Naive thymus-derived CD4-positive, alpha-beta T cell (primary cell): ENCODE measurements around the gene MAML2. TPM values are rescaled to one million over a fixed set of nuclear protein-coding genes. Genes with fewer than 3 reads are reported as not detected.

ENCODE experiments used
- ATAC-seq: fragments of 150-1000 bp; cut with Tn5 transposase; 2 replicates; pipeline ENCODE4 v1.10.0; 2021; ENCODE audit warnings: mild to moderate bottlenecking, moderate library complexity
- CTCF ChIA-PET: fragments of 350-600 bp; sonication (Branson Sonifier 250); formaldehyde crosslinking; loops from one replicate; lab custom pipeline; 2021; ENCODE audit warnings: antibody characterized with exemption; lab: Charles Lee
- POLR2A ChIA-PET: fragments of 350-600 bp; sonication (Branson Sonifier 250); formaldehyde crosslinking; loops from one replicate; lab custom pipeline; 2021; ENCODE audit warnings: antibody characterized with exemption, inconsistent platforms; lab: Charles Lee
- DNase-seq, 9 donors: peaks; one replicate each; pipeline versions ENCODE4 v3.0.0 to v3.0.0-alpha.2; 2020 to 2022; ENCODE audit warnings: mixed read lengths in 1 of 9
- H3K27ac ChIP-seq: one replicate; pipeline ENCODE4 v1.7.0; 2013; ENCODE audit warnings: mild to moderate bottlenecking, low read depth, low read length, moderate library complexity
- H3K27me3 ChIP-seq, 2 donors: one replicate each; pipeline ENCODE4 v1.7.0; 2013; ENCODE audit warnings: low read length in 2 of 2, mild to moderate bottlenecking in 2 of 2, moderate library complexity in 2 of 2; ENCODE audit not compliant: control insufficient read depth in 2 of 2, insufficient read depth in 2 of 2
- H3K36me3 ChIP-seq, 3 experiments: 1 replicate in 2 of 3; 2 replicates in 1 of 3; pipeline ENCODE4 v1.7.0; 2013; ENCODE audit warnings: low read length in 3 of 3, mild to moderate bottlenecking in 3 of 3, moderate library complexity in 1 of 3; ENCODE audit not compliant: insufficient read depth in 3 of 3, control insufficient read depth in 2 of 3
- H3K4me1 ChIP-seq, 2 donors: one replicate each; pipeline ENCODE4 v1.7.0; 2013; ENCODE audit warnings: low read length in 2 of 2, mild to moderate bottlenecking in 2 of 2, moderate library complexity in 1 of 2; ENCODE audit not compliant: control insufficient read depth in 2 of 2, insufficient read depth in 2 of 2
- H3K4me3 ChIP-seq: 2 replicates; pipeline ENCODE4 v1.7.0; 2013; ENCODE audit warnings: mild to moderate bottlenecking, low read length
- H3K9me3 ChIP-seq, 3 experiments: 1 replicate in 2 of 3; 2 replicates in 1 of 3; pipeline ENCODE4 v1.7.0; 2013; ENCODE audit warnings: low read length in 3 of 3; ENCODE audit not compliant: control insufficient read depth in 2 of 3
- H3K27ac Mint-ChIP-seq, 9 donors: one replicate each; pipeline ENCODE4 v1.8.0; 2020 to 2022; ENCODE audit warnings: mixed read lengths in 9 of 9, mild to moderate bottlenecking in 8 of 9, moderate library complexity in 5 of 9, inconsistent platforms in 2 of 9
- H3K27me3 Mint-ChIP-seq, 5 donors: one replicate each; pipeline ENCODE4 v1.8.0; 2021 to 2022; ENCODE audit warnings: mixed read lengths in 5 of 5, mild to moderate bottlenecking in 1 of 5
- H3K36me3 Mint-ChIP-seq, 5 donors: one replicate each; pipeline ENCODE4 v1.8.0; 2020 to 2022; ENCODE audit warnings: mixed read lengths in 5 of 5, mild to moderate bottlenecking in 3 of 5, inconsistent platforms in 1 of 5
- H3K4me1 Mint-ChIP-seq, 7 donors: one replicate each; pipeline ENCODE4 v1.8.0; 2020 to 2022; ENCODE audit warnings: mixed read lengths in 7 of 7, mild to moderate bottlenecking in 3 of 7, inconsistent platforms in 1 of 7
- H3K4me3 Mint-ChIP-seq, 10 donors: one replicate each; pipeline ENCODE4 v1.8.0; 2020 to 2022; ENCODE audit warnings: mild to moderate bottlenecking in 10 of 10, mixed read lengths in 10 of 10, moderate library complexity in 6 of 10, inconsistent platforms in 2 of 10
- H3K9me3 Mint-ChIP-seq, 11 donors: one replicate each; pipeline ENCODE4 v1.8.0; 2020 to 2022; ENCODE audit warnings: mixed read lengths in 11 of 11, mild to moderate bottlenecking in 4 of 11, inconsistent platforms in 1 of 11, moderate library complexity in 1 of 11
- intact Hi-C, 2 donors: fragments of 100-400 bp; cut with micrococcal nuclease; formaldehyde crosslinking; loops; one replicate each; pipeline ENCODE4 v1.15.1; 2023
- polyA plus RNA-seq, 2 donors: library from polyadenylated mRNA; unstranded; fragments of 300-500 nt; fragmentation: Illumina TruSeq; gene quantifications; one replicate each; pipeline ENCODE4 v1.2.3, GENCODE V29; 2021
- total RNA-seq, 6 experiments: library from RNA in 5 of 6; stranded (reverse) in 5 of 6; gene quantifications; 1 replicate in 5 of 6; 2 replicates in 1 of 6; pipeline ENCODE4 v1.2.3 and lab custom pipeline; 2021 to 2026

MAML2 gene
- total and polyA plus RNA-seq, 7 experiments from 2014 or later = 12.6 to 81.3 (median 52.5) TPM

DNA sequence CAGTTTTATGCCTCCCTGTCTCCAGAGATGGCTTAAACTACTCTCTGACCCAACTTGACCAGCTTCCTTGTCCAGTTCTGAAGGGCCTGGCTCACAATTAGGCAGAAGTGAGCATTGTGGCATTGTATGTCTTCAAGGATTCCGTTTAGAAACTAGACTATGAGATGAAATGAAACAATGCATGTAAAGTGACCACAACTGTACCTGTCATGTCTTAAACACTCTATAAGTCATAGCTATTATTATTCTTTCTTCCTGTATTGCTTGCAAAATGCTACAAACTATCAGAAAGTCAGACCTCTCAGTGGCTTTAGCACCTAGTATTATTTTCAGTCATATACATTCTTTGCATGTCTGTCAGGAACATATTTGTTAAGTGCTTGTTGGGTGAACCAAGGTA, 291.2 kb downstream of the MAML2 start:
- intact Hi-C loops = no loop called here
- peak overlapping the region in 2 of 9 donors; percentile 7 to 51 for H3K27ac Mint-ChIP-seq
- CTCF ChIA-PET = interaction anchor here (1.2 to 6.7 kb wide), 2 partner anchors 37 to 291 kb away, joined by 3 to 111 read pairs; partner anchors contain the start of gene MAML2

DNA sequence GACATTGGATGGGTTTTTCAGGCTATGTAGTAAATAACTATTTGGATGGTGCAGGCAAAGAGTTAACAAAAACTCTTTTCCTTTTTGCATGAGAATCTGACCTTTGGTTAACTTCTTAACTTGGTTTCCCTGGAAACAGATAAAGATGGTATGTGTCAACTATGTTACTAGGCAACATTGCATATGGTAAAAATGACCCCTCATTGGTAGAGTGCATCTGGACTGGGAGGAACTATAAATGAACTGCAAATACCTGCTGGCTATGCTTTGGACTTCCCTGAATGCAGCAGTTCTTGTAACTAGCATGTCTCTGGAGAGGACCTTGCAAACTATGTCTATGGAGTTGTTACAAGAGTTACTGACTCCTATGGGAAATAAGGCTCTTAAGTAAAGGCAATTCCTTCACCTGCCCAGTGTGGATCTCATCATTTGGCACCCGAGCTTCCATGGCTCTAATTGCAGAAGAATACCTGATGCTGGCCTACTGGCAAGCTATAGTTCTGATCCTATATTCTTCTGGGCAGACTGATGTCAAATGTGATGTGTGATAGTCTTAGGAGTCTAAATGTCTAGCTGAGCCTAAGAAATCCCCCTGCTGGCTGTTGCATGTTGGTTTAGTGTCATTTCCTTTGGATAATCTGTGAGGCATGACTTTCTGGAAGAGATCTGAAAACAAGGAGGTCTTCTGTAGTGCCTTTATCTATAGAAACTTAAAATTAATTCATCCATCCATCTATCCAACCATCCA, 292.4 kb downstream of the MAML2 start:
- Histone ChIP-seq H3K9me3 (no peaks in the 10 kb centered on the region), H3K4me1 (peaks cover 0 to 16% of the 10 kb centered on the region in 2 donors), H3K27ac (no peak overlapping the region), H3K4me3 (no peak overlapping the region), H3K27me3 (no peaks in the 10 kb centered on the region), H3K36me3 (peaks cover 0 to 6% (median 0%) of the 10 kb centered on the region in 3 experiments)
- peaks cover 23 to 88% (median 71%) of the 10 kb centered on the region in 7 donors for H3K4me1 Mint-ChIP-seq
- H3K27ac Mint-ChIP-seq = peak overlapping the region in 4 of 9 donors; percentile 11 to 45 (median 20)
- H3K4me3 Mint-ChIP-seq = no peak overlapping the region
- ChIA-PET POLR2A (interaction anchor here (1.0 kb wide), 1 partner anchor 36 kb away, joined by 4 read pairs; no protein-coding TSS in a partner anchor), CTCF (interaction anchor here (0.6 kb wide), 1 partner anchor 31 kb away, joined by 3 read pairs; no protein-coding TSS in a partner anchor)
- no peak for ATAC-seq
- H3K36me3 Mint-ChIP-seq = peaks cover 4 to 42% (median 31%) of the 10 kb centered on the region in 5 donors
- intact Hi-C loops = no loop called here
- no peak for DNase-seq
- no peaks in the 10 kb centered on the region for H3K27me3 Mint-ChIP-seq
- peaks cover 0 to 2% (median 0%) of the 10 kb centered on the region in 11 donors for H3K9me3 Mint-ChIP-seq

More for the DNA sequence above, 291.2 kb downstream of the MAML2 start:
- peaks cover 0 to 2% (median 0%) of the 10 kb centered on the region in 11 donors for H3K9me3 Mint-ChIP-seq
- H3K4me3 ChIP-seq = no peak overlapping the region
- no peaks in the 10 kb centered on the region for H3K9me3 ChIP-seq
- H3K4me1 Mint-ChIP-seq = peaks cover 23 to 88% (median 73%) of the 10 kb centered on the region in 7 donors
- H3K36me3 Mint-ChIP-seq = peaks cover 4 to 39% (median 24%) of the 10 kb centered on the region in 5 donors
- H3K27me3 Mint-ChIP-seq = no peaks in the 10 kb centered on the region
- H3K4me3 Mint-ChIP-seq = no peak overlapping the region
- H3K27me3 ChIP-seq = no peaks in the 10 kb centered on the region
- no peak for ATAC-seq
- POLR2A ChIA-PET = interaction anchor here (0.6 to 1.5 kb wide), 4 partner anchors 9 to 291 kb away, joined by 3 to 4 read pairs (median 3); partner anchors contain the start of gene MAML2
- no peak overlapping the region for H3K27ac ChIP-seq
- H3K4me1 ChIP-seq = peaks cover 0 to 19% of the 10 kb centered on the region in 2 donors
- H3K36me3 ChIP-seq = peaks cover 0 to 6% (median 0%) of the 10 kb centered on the region in 3 experiments
- no peak for DNase-seq

DNA sequence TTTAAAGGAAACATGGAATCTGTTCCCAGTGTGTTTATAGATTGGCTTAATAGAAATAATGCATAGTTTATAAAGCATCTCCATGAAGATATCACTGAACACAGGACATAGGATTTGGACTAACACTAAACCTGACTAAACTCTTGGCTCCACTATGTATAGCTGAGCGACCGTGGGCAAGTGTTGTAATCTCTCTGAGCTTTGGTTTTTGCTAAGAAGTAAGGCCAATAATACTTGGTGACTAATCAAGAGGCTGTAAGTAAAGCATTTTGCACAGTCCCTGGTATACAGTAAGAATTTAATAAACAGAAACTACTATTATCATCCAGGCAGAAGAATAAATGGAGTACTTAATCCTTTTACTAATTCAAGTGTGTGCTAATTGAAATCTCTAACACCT, 293.6 kb downstream of the MAML2 start:
- Histone ChIP-seq H3K9me3 (no peaks in the 10 kb centered on the region), H3K27me3 (no peaks in the 10 kb centered on the region), H3K36me3 (peaks cover 0 to 6% (median 0%) of the 10 kb centered on the region in 3 experiments), H3K4me3 (no peak overlapping the region), H3K27ac (no peak overlapping the region), H3K4me1 (peaks cover 0 to 8% of the 10 kb centered on the region in 2 donors)
- Mint-ChIP-seq H3K4me3 (no peak overlapping the region), H3K4me1 (peaks cover 14 to 88% (median 69%) of the 10 kb centered on the region in 7 donors), H3K36me3 (peaks cover 4 to 51% (median 34%) of the 10 kb centered on the region in 5 donors), H3K27ac (peak overlapping the region in 2 of 9 donors; percentile 4 to 51), H3K27me3 (no peaks in the 10 kb centered on the region), H3K9me3 (peaks cover 0 to 2% (median 0%) of the 10 kb centered on the region in 11 donors)
- CTCF ChIA-PET = no interaction called here
- intact Hi-C loops = no loop called here
- POLR2A ChIA-PET = interaction anchor here (1.0 to 1.8 kb wide), 2 partner anchors 195 to 294 kb away, joined by 3 read pairs; partner anchors contain the start of gene MAML2
- DNase-seq (no peak), ATAC-seq (no peak)

DNA sequence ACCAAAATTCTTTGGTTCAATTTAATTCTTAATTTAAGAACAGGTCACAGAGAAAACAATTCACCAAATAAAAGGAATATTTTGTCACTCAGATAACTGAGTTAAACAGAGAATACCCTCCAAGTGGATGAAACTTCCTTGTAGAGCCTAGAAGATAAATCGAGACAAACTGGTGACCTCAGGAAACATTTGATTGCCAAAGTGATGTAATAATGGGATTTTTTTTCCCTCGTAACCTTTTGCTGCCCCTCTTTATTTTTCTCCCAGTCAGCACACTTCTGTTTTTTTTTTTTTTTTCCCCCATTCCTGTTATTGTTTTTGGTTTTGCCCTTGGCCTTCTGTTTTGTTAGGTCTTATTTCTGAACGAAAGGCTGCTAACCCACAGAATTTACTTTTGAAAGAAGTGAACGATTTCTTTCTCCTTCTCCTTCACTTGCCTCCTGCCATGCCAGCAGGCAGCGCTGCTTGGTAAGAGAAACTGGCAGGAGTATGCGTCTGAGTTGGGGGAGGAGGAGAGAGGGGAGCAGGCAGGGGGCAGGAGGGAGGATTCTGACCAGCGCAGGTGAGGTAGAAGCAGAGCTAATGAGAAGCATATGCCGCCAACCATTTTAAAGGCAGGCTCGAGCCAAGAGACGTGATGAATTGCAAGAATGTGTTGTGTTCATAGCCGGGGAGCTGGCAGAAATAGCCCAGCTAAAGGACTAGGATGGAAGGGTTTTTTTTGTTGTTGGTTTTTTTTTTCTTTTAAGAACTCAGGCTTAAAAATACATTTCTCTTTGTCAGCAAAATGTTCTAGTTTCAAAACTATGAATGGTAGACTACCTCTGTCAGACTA, 297.2 kb downstream of the MAML2 start:
- Histone ChIP-seq H3K9me3 (no peaks in the 10 kb centered on the region), H3K36me3 (peaks cover 0 to 4% (median 0%) of the 10 kb centered on the region in 3 experiments), H3K27ac (no peak overlapping the region), H3K4me1 (peaks cover 0 to 8% of the 10 kb centered on the region in 2 donors), H3K4me3 (no peak overlapping the region), H3K27me3 (no peaks in the 10 kb centered on the region)
- no peak for DNase-seq
- Mint-ChIP-seq H3K27me3 (no peaks in the 10 kb centered on the region), H3K27ac (peak overlapping the region in 8 of 9 donors; percentile 49 to 91 (median 58)), H3K4me1 (peaks cover 8 to 86% (median 81%) of the 10 kb centered on the region in 7 donors), H3K36me3 (peaks cover 0 to 54% (median 31%) of the 10 kb centered on the region in 5 donors), H3K9me3 (peaks cover 0 to 2% (median 0%) of the 10 kb centered on the region in 11 donors), H3K4me3 (peak overlapping the region in 1 of 10 donors; percentile 36)
- ChIA-PET POLR2A (interaction anchor here (1.5 kb wide), 1 partner anchor 31 kb away, joined by 7 read pairs; no protein-coding TSS in a partner anchor), CTCF (interaction anchor here (0.6 to 1.8 kb wide), 2 partner anchors 10 to 200 kb away, joined by 3 to 6 read pairs; no protein-coding TSS in a partner anchor)
- no peak for ATAC-seq
- intact Hi-C loops = loop anchor here in 1 of 2 donors (2.0 kb wide), 1 partner anchor 17 kb away; no protein-coding TSS in a partner anchor

DNA sequence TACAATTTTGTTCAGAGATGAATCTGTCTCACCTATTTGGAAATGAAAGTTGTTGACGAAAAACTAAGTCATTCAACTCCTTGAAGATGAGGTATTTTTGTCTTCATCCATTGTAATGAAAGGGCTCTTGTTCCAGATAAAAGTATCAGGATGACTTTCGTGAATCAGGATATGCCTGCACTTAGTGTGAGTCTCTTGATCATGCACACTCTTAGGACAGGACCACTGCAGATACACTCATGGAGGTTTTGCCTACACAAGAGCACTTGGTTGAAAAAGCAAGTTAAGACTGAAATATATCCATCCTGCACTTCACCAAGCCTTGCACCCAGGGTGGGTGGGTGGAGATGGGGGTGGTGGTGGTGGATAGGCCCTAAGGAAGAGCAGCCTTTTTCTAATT, 298.2 kb downstream of the MAML2 start:
- Mint-ChIP-seq H3K27ac (peak overlapping the region in 7 of 9 donors; percentile 25 to 80 (median 53)), H3K4me3 (no peak overlapping the region), H3K36me3 (peaks cover 0 to 46% (median 25%) of the 10 kb centered on the region in 5 donors), H3K27me3 (no peaks in the 10 kb centered on the region), H3K4me1 (peaks cover 8 to 86% (median 75%) of the 10 kb centered on the region in 7 donors), H3K9me3 (peaks cover 0 to 2% (median 0%) of the 10 kb centered on the region in 11 donors)
- Histone ChIP-seq H3K36me3 (no peaks in the 10 kb centered on the region), H3K27me3 (no peaks in the 10 kb centered on the region), H3K4me3 (no peak overlapping the region), H3K4me1 (peaks cover 0 to 8% of the 10 kb centered on the region in 2 donors), H3K27ac (no peak overlapping the region), H3K9me3 (no peaks in the 10 kb centered on the region)
- intact Hi-C loops = no loop called here
- ATAC-seq (no peak), DNase-seq (no peak)
- ChIA-PET CTCF (no interaction called here), POLR2A (no interaction called here)

DNA sequence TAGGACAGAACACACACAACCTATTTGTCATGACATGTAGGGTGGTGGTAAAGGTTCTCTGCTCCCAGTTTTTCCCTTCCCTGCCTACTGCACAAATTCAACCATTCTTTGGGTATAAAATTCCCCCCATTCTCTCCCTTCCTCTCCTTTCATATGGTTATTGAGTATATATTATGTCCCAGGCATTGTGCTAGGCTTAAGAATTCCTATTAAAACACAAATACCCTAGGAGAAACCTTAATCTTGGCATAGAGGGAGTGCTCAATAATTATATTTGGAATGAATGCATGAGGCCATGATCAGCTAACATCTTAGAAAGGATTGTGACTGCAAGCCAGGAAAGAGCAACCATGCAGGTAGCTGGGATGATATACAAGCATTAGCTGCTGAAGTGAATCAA, 298.7 kb downstream of the MAML2 start:
- Mint-ChIP-seq H3K4me1 (peaks cover 8 to 85% (median 75%) of the 10 kb centered on the region in 7 donors), H3K27me3 (no peaks in the 10 kb centered on the region), H3K36me3 (peaks cover 0 to 46% (median 25%) of the 10 kb centered on the region in 5 donors), H3K4me3 (peak overlapping the region in 1 of 10 donors; percentile 25), H3K9me3 (peaks cover 0 to 2% (median 0%) of the 10 kb centered on the region in 11 donors), H3K27ac (peak overlapping the region in 7 of 9 donors; percentile 25 to 83 (median 51))
- no peaks in the 10 kb centered on the region for H3K9me3 ChIP-seq
- no peaks in the 10 kb centered on the region for H3K36me3 ChIP-seq
- no peak overlapping the region for H3K27ac ChIP-seq
- DNase-seq (no peak), ATAC-seq (no peak)
- H3K4me1 ChIP-seq = peaks cover 0 to 8% of the 10 kb centered on the region in 2 donors
- POLR2A ChIA-PET = no interaction called here
- H3K4me3 ChIP-seq = no peak overlapping the region
- intact Hi-C loops = no loop called here
- H3K27me3 ChIP-seq = no peaks in the 10 kb centered on the region
- CTCF ChIA-PET = no interaction called here
